NCI-H748 (cell line): ENCODE measurements around the gene PTPN4.
"Not testable (repeated sequence)": the region's sequence is repeated elsewhere in the genome, so short reads cannot be mapped to it uniquely, and the experiment has no call there.

Source experiments
- DNase-seq: peaks from one replicate; lab custom pipeline; 2025; ENCODE audit not compliant: unreplicated experiment; lab: John Stamatoyannopoulos, UW

Gene PTPN4

DNA sequence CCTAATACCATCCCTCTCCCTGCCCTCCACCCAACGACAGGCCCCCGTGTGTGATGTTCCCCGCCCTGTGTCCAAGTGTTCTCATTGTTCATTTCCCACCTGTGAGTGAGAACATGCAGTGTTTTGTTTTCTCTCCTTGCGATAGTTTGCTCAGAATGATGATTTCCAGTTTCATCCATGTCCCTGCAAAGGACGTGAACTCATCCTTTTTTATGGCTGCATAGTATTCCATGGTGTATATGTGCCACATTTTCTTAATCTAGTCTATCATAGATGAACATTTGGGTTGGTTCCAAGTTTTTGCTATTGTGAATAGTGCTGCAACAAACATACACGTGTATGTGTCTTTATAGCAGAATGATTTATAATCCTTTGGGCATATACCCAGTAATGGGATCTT, 44.7 kb downstream of the PTPN4 start:
- DNase-seq, result not testable (repeated sequence)

DNA sequence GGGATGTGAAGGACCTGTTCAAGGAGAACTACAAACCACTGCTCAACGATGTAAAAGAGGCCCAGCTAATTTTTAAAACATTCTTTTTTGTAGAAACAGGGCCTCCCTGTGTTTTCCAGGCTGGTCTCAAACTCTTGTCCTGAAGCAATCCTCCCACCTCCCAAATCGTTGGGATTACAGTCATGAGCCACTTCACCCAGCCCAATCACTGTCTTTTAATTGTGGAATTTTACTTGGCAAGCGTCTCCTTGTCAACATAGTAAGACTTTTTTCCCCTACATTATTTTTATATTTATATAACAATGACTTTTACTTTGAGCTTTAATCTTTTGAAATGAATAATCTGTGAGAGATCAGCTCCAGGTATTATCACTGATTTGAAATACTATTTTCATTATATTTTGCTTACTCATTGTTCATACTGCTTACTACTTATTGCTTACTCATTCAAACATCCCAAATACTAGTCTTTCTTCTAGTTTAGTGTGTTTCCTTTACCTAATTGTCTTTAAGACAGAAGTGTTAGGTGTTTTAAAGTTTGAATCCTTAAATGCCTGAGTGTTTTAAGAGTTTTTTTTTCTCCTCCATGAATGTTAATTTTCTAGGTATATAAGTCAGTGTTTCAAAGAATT, 48.9 kb downstream of the PTPN4 start:
- no peak for DNase-seq

DNA sequence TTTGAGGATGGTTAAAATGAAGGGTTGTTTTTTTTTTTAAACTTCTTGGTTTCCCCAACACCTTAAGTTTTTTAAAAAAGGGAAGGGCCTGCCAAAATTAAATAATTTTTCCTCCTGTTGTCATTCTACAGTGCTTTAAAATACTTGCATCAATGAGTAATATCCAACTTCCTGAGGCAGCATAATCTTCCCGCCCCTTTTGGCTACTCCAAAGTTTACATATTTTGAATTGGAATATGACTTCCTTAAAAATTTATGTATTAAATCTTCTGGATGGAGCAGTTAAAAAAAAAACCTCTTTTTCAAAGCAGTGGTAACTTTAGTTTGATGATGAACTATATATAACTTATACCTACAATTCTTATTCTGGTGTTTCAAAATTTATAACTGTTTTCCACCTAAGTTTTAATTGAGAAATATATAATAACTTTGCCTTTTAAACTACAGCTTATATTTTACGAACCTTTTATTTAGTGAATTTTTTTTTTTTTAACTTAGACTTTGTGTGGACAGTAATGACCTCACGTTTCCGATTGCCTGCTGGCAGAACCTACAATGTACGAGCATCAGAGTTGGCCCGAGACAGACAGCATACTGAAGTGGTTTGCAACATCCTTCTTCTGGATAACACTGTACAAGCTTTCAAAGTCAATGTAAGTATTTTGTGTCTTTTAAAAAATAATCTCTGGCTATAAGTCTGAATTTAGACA, 49.8 kb downstream of the PTPN4 start:
- peak; percentile 11 for DNase-seq

DNA sequence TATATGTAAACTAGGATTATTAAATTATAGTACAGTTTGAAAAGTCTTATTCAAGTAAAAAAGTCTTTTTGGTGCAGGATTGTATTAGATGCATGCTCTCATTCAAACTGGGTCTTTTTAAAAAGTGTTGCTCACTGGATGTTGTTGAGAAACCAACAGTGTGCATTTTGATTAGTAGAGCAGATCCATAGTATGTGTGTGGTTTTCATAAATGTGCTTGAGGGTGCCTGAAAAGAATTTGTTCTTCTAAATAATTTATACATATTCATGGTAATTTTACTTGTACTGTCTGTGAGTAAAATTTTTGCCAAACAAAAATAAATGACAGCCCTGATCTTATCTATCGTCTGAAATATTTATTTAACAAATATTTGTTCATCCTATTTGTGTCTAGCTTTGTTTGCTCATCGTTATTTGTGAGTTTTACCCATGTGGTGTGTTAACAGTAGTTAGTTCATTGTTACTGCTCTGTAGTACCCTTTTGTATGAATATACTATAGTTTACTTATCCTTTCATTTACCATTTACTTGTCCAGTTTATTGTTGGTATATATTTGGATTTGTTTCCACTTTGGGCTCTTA, 50.4 kb downstream of the PTPN4 start:
- peak; percentile 21 for DNase-seq

DNA sequence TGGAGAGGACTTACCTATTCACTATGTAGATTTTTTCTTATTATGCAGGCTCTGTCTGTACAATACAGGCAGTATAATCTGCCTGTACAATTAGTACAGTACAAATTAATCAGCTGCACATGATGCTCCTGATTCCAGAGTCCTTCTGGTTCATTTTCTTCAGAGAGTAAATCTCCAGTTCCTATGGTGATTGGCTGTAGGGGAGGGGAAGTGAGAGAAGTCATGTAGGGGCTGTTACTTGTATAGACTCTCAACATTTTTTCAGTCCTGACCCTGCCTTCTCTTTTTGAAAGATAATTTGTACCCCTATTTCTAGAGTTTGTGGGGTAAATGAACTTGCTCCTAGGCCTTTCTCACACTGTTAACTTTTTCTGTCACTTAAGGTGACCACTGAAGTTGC, 54.5 kb downstream of the PTPN4 start:
- no peak for DNase-seq

DNA sequence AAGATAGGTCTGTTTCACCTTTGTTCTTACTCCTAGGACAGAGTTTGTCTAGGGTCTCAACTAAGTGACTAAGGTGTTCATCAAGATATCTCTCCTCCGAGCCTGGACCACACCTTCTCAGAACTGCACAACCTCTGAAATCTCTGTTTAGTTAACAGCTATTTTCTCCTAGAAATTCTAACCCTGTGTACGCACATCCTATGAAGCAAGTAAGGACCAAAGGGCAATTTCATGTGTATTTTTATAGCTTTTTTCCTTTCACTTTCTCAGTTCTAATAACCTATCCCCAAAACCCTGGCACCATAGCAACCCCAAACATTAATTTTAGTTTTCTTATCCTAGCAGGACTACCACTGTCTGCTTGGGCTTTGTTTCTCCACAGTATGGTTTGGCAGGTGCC, 59.1 kb downstream of the PTPN4 start:
- DNase-seq, result no peak

DNA sequence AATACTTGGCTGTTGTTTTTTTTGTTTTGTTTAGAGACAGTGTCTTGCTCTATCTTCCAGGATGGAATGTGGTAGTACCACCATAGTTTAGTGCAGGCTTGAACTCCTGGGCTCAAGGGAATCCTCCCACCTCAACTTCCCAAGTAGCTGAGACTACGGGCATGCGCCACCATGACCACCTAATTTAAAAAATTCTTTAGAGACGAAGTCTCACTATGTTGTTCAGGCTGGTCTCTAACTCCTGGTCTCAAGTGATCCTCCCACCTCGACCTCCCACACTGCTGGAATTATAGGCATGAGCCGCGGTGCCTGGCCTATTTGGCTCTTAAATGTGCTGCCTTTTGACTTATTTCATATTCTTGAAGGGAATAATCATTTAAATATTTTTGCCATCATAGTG, 60.1 kb downstream of the PTPN4 start:
- no peak for DNase-seq

DNA sequence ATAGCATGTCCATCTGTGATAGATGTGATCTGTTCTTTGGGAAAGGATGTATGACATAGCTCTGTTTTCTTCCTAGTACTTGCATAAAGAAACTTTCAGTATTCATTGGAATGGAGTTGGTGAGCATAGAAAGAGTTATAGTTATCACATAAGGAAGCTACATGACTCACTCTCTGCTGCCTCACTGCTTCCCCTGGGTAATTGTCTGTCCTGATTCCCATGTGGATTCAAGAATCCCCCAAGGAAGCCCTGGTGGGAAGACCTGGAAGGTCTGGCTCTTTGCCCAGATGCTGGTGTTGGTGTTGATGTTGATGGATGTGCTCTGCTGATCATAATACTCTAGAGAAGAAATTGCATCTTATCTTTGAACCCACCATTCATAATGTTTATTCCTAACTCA, 60.6 kb downstream of the PTPN4 start:
- DNase-seq, result no peak

DNA sequence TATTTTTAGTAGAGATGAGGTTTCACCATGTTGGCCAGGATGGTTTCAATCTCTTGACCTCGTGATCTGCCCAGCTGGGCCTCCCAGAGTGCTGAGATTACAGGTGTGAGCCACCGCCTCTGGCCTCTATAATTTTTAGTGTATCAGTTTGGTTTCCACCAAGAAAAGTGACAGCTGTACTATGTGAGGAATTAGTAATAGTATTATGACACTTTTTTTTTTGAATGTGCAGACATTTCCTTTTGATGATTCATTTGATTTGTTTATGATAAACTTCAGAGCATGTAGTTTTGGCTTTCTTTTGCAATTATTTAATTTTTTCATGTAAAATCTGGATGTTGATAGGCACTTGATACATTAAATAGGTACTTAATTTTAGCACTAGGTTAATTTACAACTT, 61.5 kb downstream of the PTPN4 start:
- no peak for DNase-seq

DNA sequence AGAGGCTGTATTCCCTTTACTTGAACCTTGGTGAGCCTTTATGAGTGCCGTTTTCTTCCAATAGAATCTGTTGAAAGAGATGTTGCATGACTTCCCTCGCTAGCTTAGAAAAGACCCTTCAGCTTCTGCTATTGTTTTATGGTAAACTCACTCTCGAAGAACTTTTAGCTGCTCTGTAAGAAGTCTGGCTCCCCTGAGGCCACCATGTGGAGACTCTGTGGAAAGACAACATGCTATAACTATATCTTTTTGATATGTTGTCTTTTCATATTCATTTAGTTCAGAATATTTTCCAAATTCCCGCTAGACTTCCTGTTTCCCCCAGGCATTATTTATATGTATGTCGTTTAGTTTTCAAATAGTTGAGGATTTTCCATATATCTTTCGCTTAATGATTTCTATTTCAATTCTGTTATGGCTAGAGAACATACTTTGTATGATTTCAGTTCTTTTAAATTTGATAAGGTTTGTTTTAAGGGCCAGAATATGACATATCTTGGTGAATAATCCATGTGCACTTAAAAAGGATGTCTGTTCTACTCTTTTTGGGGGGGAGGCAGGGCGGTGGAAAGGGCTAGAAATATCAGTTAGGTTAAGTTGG, 64.1 kb downstream of the PTPN4 start:
- peak; percentile 18 for DNase-seq

DNA sequence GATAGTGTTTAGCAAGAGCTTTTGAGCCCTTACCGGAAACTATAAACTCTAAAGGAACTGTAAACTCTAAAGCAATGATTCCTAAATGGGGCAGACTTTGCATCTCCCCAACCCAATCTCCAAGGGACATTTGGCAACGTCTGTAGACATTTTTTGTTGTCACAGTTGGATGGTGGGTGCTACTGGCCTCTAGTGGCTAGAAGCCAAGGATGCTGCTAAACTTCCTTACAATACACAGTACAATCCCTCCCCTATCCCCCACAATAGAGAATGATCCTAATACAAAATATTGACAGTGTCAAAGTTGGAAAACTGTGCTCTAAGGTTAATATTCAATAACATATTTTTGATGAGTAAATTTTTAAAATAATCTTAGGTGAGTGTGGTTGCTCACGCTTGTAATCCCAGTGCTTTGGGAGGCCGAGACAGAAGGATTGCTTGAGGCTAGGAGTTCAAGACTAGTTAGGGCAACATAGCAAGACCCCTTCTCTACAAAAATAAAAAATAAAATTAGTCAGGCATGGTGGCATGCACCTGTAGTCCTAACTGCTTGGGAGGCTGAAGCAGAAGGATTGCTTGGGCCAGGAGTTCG, 66.7 kb downstream of the PTPN4 start:
- DNase-seq, result peak; percentile 4

DNA sequence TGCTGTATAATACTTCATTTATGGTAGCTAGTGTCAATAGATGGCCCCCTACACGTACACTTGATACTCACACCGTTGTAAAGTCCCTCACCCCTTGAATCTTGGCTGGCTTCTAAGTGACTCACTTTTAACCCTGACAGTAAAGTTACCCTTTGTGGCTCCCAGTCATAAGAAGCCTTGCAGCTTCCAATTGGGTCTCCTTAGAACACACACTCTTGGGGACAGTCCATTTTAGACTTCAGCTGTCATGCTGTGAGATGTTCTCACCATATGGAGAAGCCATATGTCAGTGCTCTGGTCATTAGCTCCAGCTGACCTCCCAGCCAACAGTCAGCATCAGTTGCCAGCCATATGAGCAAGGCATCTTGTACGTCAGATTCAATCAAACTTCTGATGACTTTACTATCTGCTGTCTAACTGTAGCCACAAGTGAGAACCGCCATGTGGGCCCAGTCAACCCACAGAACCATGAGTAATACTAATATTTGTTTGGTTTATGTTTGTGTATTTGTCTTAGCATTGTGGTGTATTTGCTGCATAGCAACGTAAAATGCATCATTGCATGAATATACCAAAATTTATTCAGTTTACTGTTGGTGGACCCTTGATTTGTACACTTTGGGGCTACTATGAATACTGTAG, 68.3 kb downstream of the PTPN4 start:
- no peak for DNase-seq

DNA sequence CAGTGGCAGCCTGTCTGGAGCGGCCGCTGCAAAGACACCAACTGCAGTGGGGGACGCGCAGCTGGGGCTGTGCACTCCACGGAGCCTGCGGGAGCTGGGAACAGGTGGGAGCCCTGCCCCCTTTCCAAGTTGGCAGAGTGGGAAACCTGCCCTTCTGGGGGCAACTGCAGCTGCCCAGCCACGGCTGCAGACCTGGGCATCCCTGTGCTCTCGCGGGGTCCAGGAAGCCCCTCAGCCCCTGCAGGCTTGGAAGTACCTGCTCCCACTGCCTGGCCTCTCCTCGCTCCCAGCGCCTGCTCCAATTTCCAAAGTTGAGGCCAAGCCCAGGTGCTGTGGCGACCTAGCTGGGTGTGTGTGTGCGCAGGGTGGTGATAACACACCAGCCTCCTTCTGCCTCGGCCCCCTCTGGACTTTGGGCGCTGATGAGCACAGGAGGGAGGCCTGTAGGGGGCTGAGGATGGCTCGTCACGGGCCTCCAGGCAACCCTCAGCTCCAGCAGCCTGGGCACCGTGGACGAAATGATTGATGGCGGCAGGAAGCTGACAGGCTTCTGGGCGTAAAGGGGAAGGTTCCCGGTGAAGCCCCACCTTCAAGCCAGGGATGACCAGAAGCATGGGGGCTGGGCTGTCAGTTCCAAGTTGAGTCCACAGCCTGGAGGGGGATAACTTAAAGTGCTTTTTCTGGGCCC, 76.9 kb downstream of the PTPN4 start:
- DNase-seq, result no peak

DNA sequence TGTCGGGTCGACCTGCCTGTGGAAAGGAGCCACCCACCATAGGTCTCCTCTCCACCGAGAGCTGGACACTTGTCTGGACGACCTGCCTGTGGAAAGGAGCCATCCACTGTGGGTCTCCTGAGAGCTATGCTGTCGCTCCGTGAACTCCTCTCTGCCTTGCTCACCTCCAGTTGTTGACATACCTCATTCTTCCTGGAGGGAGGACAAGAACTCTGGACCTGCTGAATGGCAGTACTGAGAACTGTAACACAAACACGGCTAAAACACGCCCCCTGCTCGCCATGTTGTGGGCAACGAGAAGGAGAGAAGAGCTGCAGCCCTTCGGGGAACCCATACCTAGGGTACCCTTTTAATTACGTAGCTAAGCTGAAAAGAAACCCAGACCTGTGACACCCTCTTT, 77.6 kb downstream of the PTPN4 start:
- no peak for DNase-seq

DNA sequence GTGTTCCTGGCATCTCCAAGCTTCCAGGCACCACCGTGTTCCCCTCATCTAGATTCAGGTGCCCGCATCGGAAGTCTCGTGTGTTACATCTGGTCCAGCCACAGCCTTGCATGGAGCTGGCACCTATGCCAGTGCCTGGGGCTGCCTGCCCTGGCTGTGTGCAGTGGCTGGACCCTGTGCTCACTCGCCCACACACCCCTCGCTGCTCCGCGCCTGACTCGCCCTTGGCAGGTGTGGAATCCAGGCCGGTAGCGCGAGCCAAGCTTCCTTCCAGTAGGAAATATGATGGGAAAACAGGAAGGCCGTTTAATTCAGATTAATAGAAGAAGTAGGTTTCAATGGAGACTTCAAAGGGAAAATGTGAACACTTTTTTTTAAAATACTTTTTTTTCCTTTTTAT, 78.0 kb downstream of the PTPN4 start:
- DNase-seq, result no peak

DNA sequence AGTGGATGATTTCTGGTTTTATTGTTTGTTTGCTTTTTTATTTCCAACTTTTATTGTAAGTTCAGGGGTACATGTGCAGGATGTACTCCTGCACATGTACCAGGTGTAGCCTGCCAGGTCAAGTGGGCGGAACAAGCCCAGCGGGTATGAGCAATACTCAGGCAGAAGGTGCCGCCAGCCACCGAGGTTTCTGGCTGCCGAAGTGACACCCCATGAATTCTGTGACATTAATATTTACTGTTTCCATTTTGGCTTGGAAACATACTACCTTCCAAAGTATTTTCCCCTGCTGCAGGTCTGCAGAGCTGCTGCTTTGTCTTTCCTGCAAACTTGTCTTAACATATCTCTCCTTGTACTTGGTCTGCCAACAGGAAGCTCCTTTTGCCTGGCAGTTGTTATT, 78.5 kb downstream of the PTPN4 start:
- DNase-seq, result peak; percentile 1

DNA sequence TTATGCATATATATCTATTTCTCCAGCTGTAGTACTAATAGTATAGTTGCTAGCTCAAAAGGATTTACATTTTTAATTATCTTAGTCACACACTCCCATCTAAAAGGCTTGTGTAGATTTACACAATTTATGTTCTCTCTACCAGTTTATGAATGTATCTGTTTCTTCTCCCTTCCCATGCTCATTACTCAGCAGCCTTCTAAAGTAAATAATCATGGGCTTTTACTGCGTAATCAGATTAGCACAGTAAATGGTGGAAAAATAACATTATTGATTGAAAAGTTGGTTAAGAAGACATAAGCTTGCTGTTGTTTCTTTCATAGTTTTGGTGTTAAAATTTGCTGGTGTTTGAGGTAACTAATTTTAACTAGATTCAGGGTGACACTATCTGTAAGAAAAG, 81.8 kb downstream of the PTPN4 start:
- DNase-seq, result no peak

DNA sequence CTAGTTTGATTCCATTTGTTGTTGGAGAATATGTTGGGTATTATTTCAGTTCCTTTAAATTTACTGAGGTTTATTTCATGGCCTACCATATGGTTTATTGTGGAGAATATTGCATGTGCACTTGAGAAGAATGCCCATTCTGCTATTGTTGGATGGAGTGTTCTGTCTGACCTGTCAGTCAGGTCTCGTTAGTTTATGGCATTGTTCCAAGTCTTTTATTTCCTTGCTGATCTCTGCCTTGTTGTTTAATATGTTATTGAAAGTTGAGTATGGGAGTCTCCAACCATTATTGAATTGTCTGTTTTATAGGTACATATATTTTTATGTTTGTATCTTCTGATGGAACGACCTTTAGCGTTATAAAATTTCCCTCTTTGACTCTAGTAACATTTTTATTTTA, 86.3 kb downstream of the PTPN4 start:
- peak; percentile 50 for DNase-seq

DNA sequence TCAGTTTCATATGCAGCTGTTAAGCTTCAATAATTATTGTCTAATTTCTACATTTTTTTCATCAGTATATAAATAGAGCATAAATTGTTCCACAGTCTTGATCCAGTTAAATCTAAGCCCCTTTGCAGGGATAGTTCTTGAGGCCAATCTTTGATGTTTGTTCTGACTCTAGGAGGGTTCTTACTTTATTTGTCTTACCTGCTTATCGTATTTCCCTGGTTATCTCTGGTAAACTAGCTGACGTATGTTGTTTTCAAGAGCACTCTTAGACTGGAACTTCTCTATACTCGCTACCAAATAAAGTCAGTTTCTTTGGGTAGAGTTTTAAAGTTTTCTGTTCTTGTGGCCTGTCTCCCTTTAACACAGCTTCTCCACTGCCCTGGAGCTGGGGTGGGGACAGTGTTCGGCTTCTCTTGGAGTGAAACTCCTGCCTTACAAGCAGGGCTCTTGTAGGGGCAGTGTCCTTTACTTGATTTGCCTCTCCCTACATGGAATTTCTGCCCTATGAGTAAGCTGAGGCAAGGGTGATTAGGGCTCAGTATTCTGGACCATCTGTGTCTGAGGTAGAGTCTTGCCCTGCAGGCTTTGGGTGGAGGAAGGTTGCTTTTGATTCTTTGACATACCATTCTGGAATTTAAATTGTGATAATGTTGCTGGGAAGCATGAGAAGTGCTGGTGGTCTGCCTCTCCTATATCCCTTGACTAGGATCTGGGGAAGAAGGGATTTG, 90.3 kb downstream of the PTPN4 start:
- DNase-seq, result no peak

DNA sequence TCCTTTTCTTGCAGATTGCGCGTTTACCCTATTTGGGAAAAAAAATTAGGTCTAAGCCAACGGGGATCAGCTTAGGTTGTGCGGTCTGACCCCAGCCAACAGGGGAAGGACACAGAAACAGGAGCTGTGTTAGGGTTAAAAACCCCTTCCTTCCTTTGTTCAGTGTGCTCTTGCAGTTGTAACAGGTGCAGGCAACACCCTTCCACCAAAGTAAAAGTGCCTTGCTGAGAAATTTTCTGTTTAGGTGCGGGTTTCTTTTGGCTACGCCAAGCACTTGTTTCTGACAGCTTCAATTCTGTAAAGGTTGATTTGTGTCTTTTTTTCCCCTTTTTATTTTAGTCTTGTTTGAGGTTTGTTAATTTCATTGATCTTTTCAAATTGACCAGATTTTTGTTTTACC, 92.5 kb downstream of the PTPN4 start:
- no peak for DNase-seq
